OCI-LY7 (cell line): ENCODE results near the gene UQCC5.

ENCODE experiments used
- EZH2phosphoT487 ChIP-seq: fragments of 200-600 bp; sonication (generic); IDR thresholded peaks from 2 replicates; pipeline ENCODE4 v1.6.1; 2018; ENCODE audit warnings: low read depth, borderline replicate concordance, mild to moderate bottlenecking, mixed run types, antibody characterized with exemption, low read length, moderate library complexity, mixed read lengths
- TF ChIP-seq, protein P1 (sequence below): fragments of 200-600 bp; sonication (generic); conservative IDR thresholded peaks from 2 replicates; pipeline ENCODE4 v1.5.1; 2014; ENCODE audit warnings: mild to moderate bottlenecking, antibody characterized with exemption, low read length, moderate library complexity, mixed read lengths

DNA sequence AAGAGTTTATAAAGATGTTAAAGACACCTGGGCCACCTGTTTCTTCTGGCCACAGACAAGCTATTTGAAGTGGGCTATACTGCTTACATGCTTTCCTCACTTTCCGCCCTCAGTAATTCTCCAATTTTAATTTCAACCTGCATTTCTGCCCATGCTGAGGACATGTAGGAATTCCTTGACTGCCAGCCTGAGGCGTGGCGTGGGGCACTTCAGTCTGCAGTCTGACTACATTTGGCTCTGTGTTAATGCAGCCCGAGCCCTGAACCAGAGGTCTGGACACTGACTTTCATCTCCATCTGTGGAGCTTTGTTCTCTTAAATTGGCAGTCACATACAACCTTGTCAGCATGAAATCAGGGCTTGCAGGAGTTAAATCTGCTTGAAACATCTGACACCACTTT is 8.5 kb downstream of the UQCC5 start:
- TF ChIP-seq, protein P1, sequence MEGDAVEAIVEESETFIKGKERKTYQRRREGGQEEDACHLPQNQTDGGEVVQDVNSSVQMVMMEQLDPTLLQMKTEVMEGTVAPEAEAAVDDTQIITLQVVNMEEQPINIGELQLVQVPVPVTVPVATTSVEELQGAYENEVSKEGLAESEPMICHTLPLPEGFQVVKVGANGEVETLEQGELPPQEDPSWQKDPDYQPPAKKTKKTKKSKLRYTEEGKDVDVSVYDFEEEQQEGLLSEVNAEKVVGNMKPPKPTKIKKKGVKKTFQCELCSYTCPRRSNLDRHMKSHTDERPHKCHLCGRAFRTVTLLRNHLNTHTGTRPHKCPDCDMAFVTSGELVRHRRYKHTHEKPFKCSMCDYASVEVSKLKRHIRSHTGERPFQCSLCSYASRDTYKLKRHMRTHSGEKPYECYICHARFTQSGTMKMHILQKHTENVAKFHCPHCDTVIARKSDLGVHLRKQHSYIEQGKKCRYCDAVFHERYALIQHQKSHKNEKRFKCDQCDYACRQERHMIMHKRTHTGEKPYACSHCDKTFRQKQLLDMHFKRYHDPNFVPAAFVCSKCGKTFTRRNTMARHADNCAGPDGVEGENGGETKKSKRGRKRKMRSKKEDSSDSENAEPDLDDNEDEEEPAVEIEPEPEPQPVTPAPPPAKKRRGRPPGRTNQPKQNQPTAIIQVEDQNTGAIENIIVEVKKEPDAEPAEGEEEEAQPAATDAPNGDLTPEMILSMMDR: no peak
- TF ChIP-seq EZH2phosphoT487: no peak
